T-helper 1 cell treated with Interleukin-12 subunit alpha and Interleukin-12 subunit beta and Interleukin-4 antibody, amounts not matched to agents 30 ng/mL and 1 ng/mL, for 36 hours (primary cell): ENCODE data around the gene PFDN2. TPM values are rescaled to one million over a fixed set of nuclear protein-coding genes. Genes with fewer than 3 reads are reported as not detected.

Experiments
- intact Hi-C: fragments of 100-400 bp; cut with micrococcal nuclease; formaldehyde crosslinking; loops from one replicate; pipeline ENCODE4 v1.15.1; 2024
- total RNA-seq: library from RNA; stranded (reverse); gene quantifications from 2 replicates; pipeline ENCODE4 v1.2.3, GENCODE V29; 2022

The PFDN2 gene
- total RNA-seq, 1 donor from 2014 or later = 71.5 TPM

DNA sequence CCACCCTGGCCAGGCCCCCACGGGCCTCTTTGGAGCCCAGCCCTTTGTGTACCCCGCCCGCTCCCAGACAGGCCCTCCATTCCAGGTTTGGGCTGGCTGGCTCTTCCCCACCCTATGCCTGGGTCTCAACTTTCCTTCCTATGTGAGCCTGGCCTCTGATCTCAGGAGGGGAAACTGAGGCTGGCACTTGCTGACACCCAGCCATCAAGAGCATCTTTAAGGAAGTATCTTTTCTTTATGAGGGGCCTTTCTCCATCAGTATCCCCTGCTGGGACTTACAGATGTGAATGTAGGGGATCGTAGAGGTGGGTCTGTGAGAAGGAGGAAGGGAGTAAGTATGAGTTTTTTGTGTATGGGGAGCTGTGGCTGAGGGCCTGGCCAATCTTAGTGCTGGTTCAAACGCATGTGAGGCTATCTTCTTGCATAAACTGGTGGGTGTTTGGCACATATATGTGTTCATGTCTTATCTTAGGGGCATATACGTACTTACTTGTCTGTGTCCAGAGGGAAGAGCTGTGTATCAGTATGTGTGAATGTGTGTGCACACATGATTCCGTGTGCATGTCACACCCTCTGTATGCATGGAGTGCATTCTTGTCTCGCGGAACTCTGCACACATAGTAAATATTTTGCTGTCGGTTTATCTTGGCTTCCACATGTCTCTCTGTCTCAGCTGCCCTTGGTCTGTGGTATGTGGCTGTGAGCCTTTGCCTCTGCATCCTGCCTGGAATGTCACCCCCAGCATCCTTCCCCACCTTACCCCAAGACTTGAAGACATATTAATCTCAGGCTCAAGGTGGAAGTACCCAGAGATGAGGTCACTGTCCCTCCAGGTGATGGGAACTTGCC is 33.9 kb downstream of the PFDN2 start:
- intact Hi-C loops = no loop called here

GRCh38 chr1:161082996-161083747 is 34.7 kb downstream of the PFDN2 start:
- intact Hi-C loops = no loop called here

- intact Hi-C loops = no loop called here
Measured at GRCh38 chr1:161082483-161082882, 35.4 kb downstream of the PFDN2 start.

DNA sequence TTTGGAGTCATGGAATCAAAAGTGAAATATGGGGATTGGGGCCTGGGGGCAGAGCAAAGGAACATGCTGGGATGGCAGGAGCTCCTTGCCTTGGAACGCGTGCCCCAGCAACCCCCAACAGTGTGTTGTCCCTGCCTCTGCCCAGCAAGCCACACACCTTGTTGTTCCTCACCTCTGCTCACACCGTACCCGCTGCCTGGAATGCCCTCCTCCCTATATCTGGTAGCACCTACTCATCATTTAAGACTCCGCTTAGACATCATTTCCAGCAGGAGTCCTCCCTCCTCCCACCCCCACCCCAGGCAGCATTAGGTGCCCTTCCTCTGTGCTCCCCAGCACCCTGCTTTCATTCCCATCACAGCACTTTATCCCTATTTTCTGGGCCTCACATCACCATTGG is 36.3 kb downstream of the PFDN2 start:
- intact Hi-C loops = no loop called here

- intact Hi-C loops = no loop called here
Measured at GRCh38 chr1:161080441-161081405, 37.1 kb downstream of the PFDN2 start.

DNA sequence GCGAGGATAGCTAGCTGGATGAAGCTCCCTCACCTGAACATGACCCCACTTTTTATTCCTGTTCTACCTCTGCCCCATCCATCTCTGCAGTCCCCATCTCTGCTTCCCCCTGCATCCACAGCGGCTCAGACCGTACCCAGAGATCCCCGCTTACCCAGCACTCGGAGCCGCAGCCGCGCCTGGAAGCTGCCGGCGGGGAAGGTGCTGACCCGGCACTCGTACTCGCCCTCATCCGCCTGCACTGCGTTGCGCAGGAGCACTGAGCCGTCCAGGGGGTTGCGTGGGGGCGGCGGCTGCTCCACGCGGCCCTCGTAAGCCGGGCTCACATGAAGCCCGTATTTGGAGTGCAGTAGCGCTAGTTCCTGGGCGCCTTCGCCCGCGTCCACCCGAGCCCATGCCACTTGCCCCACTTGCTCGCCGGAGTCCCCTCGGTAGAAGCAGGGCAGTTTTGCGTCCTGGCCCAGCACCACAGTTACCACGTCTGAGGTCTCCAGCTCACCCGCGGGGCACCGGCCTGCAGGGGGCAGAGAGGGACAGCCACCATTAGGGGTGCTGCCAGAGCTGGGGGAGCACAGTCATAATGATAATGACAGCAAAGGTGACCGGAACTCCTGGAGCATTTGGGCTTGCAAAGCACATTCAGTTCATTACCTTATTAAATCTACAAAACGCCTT is 38.3 kb downstream of the PFDN2 start:
- intact Hi-C loops = no loop called here

DNA sequence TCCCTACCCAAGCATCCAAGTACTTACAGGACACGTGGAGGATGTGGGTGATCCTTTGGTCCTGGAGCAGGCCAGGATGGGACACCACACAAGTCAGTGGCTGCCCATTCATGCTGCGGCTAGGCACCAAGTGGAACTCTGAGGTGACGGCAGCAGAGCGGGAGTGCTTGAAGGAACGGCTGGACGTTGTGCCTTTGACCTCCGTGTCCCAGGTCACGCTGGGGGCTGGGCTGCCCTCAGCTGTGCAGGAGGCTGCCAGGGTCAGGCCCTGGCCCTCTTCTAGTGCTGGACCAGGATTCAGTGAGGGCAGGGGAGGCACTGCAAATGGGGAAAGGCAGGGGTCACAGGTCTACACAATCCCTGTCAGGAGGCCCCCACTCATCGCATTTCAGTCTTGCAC is 40.4 kb downstream of the PFDN2 start:
- intact Hi-C loops = no loop called here

GRCh38 chr1:161076410-161076809 is 41.4 kb downstream of the PFDN2 start:
- intact Hi-C loops = no loop called here

- intact Hi-C loops = no loop called here
Measured at GRCh38 chr1:161074676-161075368, 43.0 kb downstream of the PFDN2 start.

- intact Hi-C loops = no loop called here
Measured at GRCh38 chr1:161073474-161074121, 44.2 kb downstream of the PFDN2 start.

DNA sequence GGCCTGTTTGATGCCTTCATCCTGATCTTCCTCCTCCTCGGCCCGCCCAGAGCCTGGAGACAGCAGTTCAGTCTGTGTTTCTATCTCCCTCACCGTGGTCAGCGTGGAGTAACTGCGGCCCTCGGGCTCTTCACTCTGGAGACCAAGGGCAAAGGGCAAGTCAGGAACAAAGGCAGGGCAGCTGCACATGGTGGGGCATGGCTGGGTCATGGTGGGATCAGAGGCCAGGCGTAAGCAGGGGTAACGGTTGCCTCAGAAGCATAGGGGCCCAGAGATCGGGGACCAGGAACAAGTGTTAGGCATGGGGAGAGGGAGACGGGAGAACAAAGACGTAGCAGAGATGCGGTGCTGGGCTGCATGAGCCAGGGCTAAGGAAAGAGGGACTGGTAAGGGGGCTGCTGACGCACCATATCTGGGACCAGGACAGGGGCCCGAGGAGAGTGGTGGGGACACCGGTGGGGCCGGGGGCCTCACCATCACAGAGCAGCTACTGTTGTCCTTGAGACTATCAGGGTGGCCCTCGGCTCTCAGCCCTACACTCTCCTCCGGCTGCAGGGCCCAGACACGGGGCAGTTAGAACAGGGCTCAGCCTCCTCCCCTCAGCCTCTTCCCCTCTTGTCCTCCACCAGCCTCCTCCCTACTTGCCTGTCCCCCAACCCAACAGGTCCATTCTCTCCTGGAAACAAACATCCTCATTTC is 44.9 kb downstream of the PFDN2 start:
- intact Hi-C loops = no loop called here

GRCh38 chr1:161071886-161072371 is 45.9 kb downstream of the PFDN2 start:
- intact Hi-C loops = no loop called here

DNA sequence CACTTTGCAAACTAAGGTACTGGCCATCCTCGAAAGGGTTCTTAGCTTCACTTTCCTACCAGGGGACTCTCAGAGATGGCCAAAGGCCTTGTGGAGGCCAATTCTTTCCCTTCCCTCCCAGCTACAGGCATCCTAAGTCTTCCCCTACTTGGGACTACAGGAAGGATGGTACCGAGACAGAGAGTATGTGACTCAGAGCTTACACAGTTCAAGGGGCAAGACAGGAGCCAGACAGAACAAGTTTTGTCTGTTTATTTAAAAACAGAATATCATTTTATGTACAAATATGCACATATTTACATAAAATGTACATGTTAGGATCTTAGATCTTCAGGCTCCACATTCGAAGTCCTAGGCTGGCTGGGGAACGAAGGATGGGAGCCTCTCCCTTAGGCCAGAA is 47.1 kb downstream of the PFDN2 start:
- intact Hi-C loops = loop anchor here (1.0 kb wide), 2 partner anchors 27 to 62 kb away; partner anchors contain the start of gene DEDD

- intact Hi-C loops = loop anchor here (1.0 to 5.0 kb wide), 4 partner anchors 28 to 322 kb away; partner anchors contain the start of gene DEDD
Measured at GRCh38 chr1:161069731-161070270, 48.0 kb downstream of the PFDN2 start, which contains the start of gene ARHGAP30. Gene ARHGAP30, minus strand, starts transcription at chr1:161069891. Its CDS starts 267 bp downstream, at chr1:161069624.

DNA sequence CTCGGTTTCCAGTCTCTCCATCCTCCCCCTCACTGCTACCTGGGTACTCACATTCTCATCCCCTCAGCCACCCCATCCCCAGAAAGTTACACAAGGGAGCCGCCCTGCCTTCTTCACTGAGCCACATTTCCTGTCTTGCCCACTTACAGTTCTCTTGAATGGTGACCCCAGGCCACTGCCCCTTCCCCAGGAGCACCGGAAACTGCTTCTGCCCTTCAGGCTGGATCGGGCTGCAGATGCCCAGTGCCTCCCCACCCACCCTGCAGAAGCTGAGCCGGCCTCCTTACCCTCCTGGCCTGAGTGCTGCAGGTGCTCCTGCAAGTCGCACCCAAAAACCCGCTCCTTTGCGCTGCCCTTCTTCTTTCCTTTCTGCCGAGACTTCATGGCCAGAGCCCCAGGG is 48.6 kb downstream of the PFDN2 start:
- intact Hi-C loops = loop anchor here (2.0 to 5.0 kb wide), 2 partner anchors 72 to 323 kb away; no protein-coding TSS in a partner anchor

- intact Hi-C loops = loop anchor here (1.0 to 5.0 kb wide), 8 partner anchors 23 to 324 kb away; partner anchors contain the start of genes F11R, UFC1 and USF1
Measured at GRCh38 chr1:161068306-161069234, 49.3 kb downstream of the PFDN2 start.

DNA sequence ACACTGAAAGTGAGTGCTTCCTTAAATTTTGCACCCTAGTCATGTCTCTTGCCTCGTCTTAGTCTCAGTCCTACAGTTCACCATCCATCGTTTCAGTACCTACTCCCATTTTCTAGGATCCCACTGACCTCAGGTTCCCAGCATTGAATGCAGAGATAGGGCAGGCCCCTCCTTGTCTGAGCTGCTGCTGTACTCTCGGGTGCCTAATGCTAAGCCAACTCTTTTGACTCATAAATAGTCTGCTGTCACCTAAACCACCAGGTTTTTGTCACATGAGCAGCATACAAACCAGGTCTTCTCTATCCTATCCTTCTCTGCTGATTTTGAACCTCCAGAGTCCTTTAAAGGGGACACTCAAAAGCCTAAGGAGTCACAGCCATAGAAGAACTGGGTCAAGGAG is 51.1 kb downstream of the PFDN2 start:
- intact Hi-C loops = loop anchor here (5.0 kb wide), 1 partner anchor 326 kb away; no protein-coding TSS in a partner anchor
